DND-41 (cell line): ENCODE results near the gene CTBP1.

ENCODE experiments used
- CTCF ChIP-seq: IDR thresholded peaks from 2 replicates; pipeline ENCODE4 v1.5.1; 2012; ENCODE audit warnings: borderline replicate concordance, low read length, moderate library complexity, mild to moderate bottlenecking; ENCODE audit not compliant: poor library complexity, severe bottlenecking; ENCODE audit errors: extremely low read depth
- EZH2 ChIP-seq: IDR thresholded peaks from 3 replicates; pipeline ENCODE4 v1.6.1; 2012; ENCODE audit warnings: borderline replicate concordance, low read depth, mild to moderate bottlenecking, moderate library complexity, low read length, inconsistent platforms; ENCODE audit not compliant: severe bottlenecking

- no peak for TF ChIP-seq CTCF
- no peak for TF ChIP-seq EZH2
Measured at GRCh38 chr4:1238676-1239000, 10.3 kb downstream of the CTBP1 start.
